HCT116 (cell line): ENCODE results near the gene SMG6. TPM values are rescaled to one million over a fixed set of nuclear protein-coding genes. Genes with fewer than 3 reads are reported as not detected.

ENCODE experiments used
- ATAC-seq: fragments of 200-7000 bp; cut with Tn5 transposase; 2 replicates; pipeline ENCODE4 v1.9.1; 2020; ENCODE audit warnings: mild to moderate bottlenecking, moderate library complexity
- BruUV-seq: library from RNA; stranded (reverse); fragments of 400-500 nt; replicated peaks from 2 replicates; lab custom pipeline; 2021; lab: Mats Ljungman, UMichigan
- CTCF ChIA-PET: fragments of 300-600 bp; sonication (Branson Sonifier 250); formaldehyde crosslinking; loops from one replicate; lab custom pipeline; 2021; ENCODE audit warnings: antibody characterized with exemption; lab: Charles Lee
- POLR2A ChIA-PET: fragments of 300-600, 350-600 bp; sonication (Branson Sonifier 250); formaldehyde crosslinking; loops from one replicate; lab custom pipeline; 2021; ENCODE audit warnings: antibody characterized with exemption; lab: Charles Lee
- RAD21 ChIA-PET, 2 experiments: fragments of 300-600 bp; sonication (Branson Sonifier 250); formaldehyde crosslinking; loops; one replicate each; lab custom pipeline; 2023; ENCODE audit warnings: low total read pairs in 2 of 2; ENCODE audit not compliant: uncharacterized antibody in 2 of 2, unreplicated experiment in 2 of 2, low non-redundant PET in 1 of 2; lab: Charles Lee
- DNase-seq: peaks from one replicate; pipeline ENCODE4 v3.0.0-alpha.2; 2010; ENCODE audit warnings: low read depth, low spot score
- H2AFZ ChIP-seq: fragments of 200-600 bp; shearing (Covaris generic), sonication (generic); 2 replicates; pipeline ENCODE4 v1.6.1; 2017; ENCODE audit warnings: low read depth, mixed run types, mixed read lengths, antibody characterized with exemption, low read length; ENCODE audit not compliant: poor library complexity, severe bottlenecking
- H3K27ac ChIP-seq: 2 replicates; pipeline ENCODE4 v1.5.1; 2012; ENCODE audit warnings: low read depth, low read length
- H3K27me3 ChIP-seq: fragments of 200-600 bp; sonication (generic); 2 replicates; pipeline ENCODE4 v1.6.1; 2016; ENCODE audit warnings: mixed run types, low read length, mixed read lengths; ENCODE audit not compliant: insufficient read depth
- H3K36me3 ChIP-seq, 2 experiments: fragments of 200-500 bp in 1 of 2; fragments of 200-600 bp in 1 of 2; sonication (Bioruptor generic) in 1 of 2; sonication (generic) in 1 of 2; 2 replicates each; pipeline versions ENCODE4 v1.5.1 to v1.6.1; 2014 to 2016; ENCODE audit warnings: low read length in 2 of 2, inconsistent platforms in 1 of 2, mixed read lengths in 1 of 2, mixed run types in 1 of 2; ENCODE audit not compliant: insufficient read depth in 2 of 2, control insufficient read depth in 1 of 2
- H3K4me1 ChIP-seq, 2 experiments: fragments of 200-600 bp in 1 of 2; sonication (generic) in 1 of 2; 2 replicates each; pipeline versions ENCODE4 v1.5.1 to v1.6.1; 2012 to 2017; ENCODE audit warnings: low read length in 2 of 2, inconsistent platforms in 1 of 2, mild to moderate bottlenecking in 1 of 2, mixed read lengths in 1 of 2, mixed run types in 1 of 2, moderate library complexity in 1 of 2; ENCODE audit not compliant: insufficient read depth in 2 of 2, control insufficient read depth in 1 of 2
- H3K4me2 ChIP-seq: fragments of 200-600 bp; sonication (generic); 2 replicates; pipeline ENCODE4 v1.6.1; 2017; ENCODE audit warnings: mixed run types, low read length, mixed read lengths
- H3K4me3 ChIP-seq, 2 experiments: fragments of 200-600 bp in 1 of 2; sonication (generic) in 1 of 2; replicated peaks in 1 of 2; 2 replicates each; pipeline ENCODE4 v1.5.1; 2011 to 2016; ENCODE audit warnings: low read length in 2 of 2, control low read depth in 1 of 2, low read depth in 1 of 2, mild to moderate bottlenecking in 1 of 2, mixed read lengths in 1 of 2, mixed run types in 1 of 2
- H3K79me2 ChIP-seq: fragments of 200-600 bp; sonication (generic); 2 replicates; pipeline ENCODE4 v1.6.1; 2017; ENCODE audit warnings: mild to moderate bottlenecking, mixed run types, low read length, moderate library complexity, mixed read lengths; ENCODE audit not compliant: insufficient read depth
- H3K9ac ChIP-seq: fragments of 200-600 bp; sonication (generic); 2 replicates; pipeline ENCODE4 v1.6.1; 2016; ENCODE audit warnings: low read length, mixed read lengths
- H3K9me2 ChIP-seq: fragments of 200-600 bp; sonication (generic), shearing (Covaris generic); 2 replicates; pipeline ENCODE4 v1.6.1; 2017; ENCODE audit warnings: mixed run types, mild to moderate bottlenecking, moderate library complexity; ENCODE audit not compliant: insufficient read depth
- H3K9me3 ChIP-seq, 2 experiments: fragments of 200-500 bp in 1 of 2; fragments of 200-600 bp in 1 of 2; sonication (Bioruptor generic) in 1 of 2; sonication (generic) in 1 of 2; 2 replicates each; pipeline ENCODE4 v1.6.1; 2014 to 2017; ENCODE audit warnings: low read length in 2 of 2, mixed read lengths in 2 of 2, inconsistent platforms in 1 of 2, low read depth in 1 of 2, mild to moderate bottlenecking in 1 of 2, mixed run types in 1 of 2, moderate library complexity in 1 of 2; ENCODE audit not compliant: control insufficient read depth in 1 of 2, insufficient read depth in 1 of 2
- H4K20me1 ChIP-seq: fragments of 200-600 bp; sonication (generic), shearing (Covaris generic); 2 replicates; pipeline ENCODE4 v1.6.1; 2017; ENCODE audit warnings: mixed run types, mild to moderate bottlenecking, moderate library complexity; ENCODE audit not compliant: insufficient read depth
- CBX3 ChIP-seq: IDR thresholded peaks from 2 replicates; pipeline ENCODE4 v1.6.1; 2012; ENCODE audit warnings: low read depth
- CEBPB ChIP-seq: IDR thresholded peaks from 2 replicates; pipeline ENCODE4 v1.6.1; 2012; ENCODE audit warnings: low read depth
- EZH2 ChIP-seq: fragments of 200-600 bp; sonication (generic); IDR thresholded peaks from 2 replicates; pipeline ENCODE4 v1.6.1; 2017; ENCODE audit warnings: antibody characterized with exemption, mixed run types
- JUND ChIP-seq: IDR thresholded peaks from 2 replicates; pipeline ENCODE4 v1.6.1; 2012
- ZNF274 ChIP-seq: fragments of 200-500 bp; sonication (Bioruptor generic); IDR thresholded peaks from 2 replicates; pipeline ENCODE4 v1.6.1; 2014; ENCODE audit warnings: mild to moderate bottlenecking, low read depth, low read length, inconsistent platforms
- intact Hi-C: fragments of 100-400 bp; cut with micrococcal nuclease; formaldehyde crosslinking; loops from 2 replicates; pipeline ENCODE4 v1.10.0; 2022
- total RNA-seq: library from RNA; stranded (reverse); gene quantifications from one replicate; pipeline ENCODE4 v1.2.1, GENCODE V29; 2021; ENCODE audit not compliant: unreplicated experiment
- TF ChIP-seq, protein P1 (sequence below): IDR thresholded peaks from 2 replicates; pipeline ENCODE4 v1.6.1; 2011; ENCODE audit warnings: mild to moderate bottlenecking, low read length, moderate library complexity; ENCODE audit not compliant: insufficient replicate concordance; ENCODE audit errors: extremely low read depth
- TF ChIP-seq, protein P2 (sequence below): IDR thresholded peaks from 2 replicates; pipeline ENCODE4 v1.6.1; 2012
- TF ChIP-seq, protein P3 (sequence below): IDR thresholded peaks from 2 replicates; pipeline ENCODE4 v1.6.1; 2012; ENCODE audit warnings: low read depth

The SMG6 gene
- total RNA-seq, 1 experiment from 2014 or later = 23.1 TPM

DNA sequence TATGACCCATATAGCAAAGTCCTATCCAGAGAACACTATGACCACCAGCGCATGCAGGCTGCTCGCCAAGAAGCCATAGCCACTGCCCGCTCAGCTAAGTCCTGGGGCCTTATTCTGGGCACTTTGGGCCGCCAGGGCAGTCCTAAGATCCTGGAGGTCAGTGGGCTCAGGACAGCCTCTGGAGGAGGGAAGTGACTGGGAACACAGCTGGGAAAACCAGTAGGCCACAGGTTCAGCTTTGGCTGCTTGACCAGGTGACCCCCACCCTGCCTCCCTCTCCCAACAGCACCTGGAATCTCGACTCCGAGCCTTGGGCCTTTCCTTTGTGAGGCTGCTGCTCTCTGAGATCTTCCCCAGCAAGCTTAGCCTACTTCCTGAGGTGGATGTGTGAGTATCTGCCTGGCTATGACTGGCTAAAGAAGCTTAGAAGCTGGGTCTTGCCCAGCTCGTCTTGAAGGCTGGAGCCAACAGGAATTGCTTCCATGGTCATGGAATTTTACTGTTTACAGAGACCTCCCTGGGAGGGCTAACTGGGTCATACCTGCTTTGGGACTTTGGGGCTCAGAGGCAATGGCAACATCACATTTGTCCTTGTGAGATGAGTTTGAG lies 263.3 kb downstream of the SMG6 start:
- Histone ChIP-seq H3K4me1 (peaks cover 17 to 36% of the 10 kb centered on the region in 2 experiments), H3K9me3 (no peaks in the 10 kb centered on the region), H4K20me1 (no peaks in the 10 kb centered on the region), H3K27ac (no peak overlapping the region), H3K4me3 (no peak overlapping the region), H3K9ac (no peak overlapping the region), H3K36me3 (peaks cover 0 to 3% of the 10 kb centered on the region in 2 experiments; a peak in 1 of 4 replicates), H3K27me3 (no peaks in the 10 kb centered on the region), H2AFZ (no peak overlapping the region), H3K9me2 (no peaks in the 10 kb centered on the region), H3K79me2 (peaks cover 20% of the 10 kb centered on the region; the same call in 1 of the 2 replicates), H3K4me2 (no peak overlapping the region)
- ChIA-PET POLR2A (no interaction called here), CTCF (interaction anchor here (1.0 kb wide), 1 partner anchor 132 kb away, joined by 3 read pairs; no protein-coding TSS in a partner anchor), RAD21 (interaction anchor here in 1 of 2 experiments (0.9 kb wide), 1 partner anchor 131 kb away, joined by 3 read pairs; no protein-coding TSS in a partner anchor)
- intact Hi-C loops = no loop called here
- no peak for TF ChIP-seq ZNF274
- no peak for TF ChIP-seq CEBPB
- ATAC-seq = no peak
- no peak for DNase-seq
- no TSS peak for BruUV-seq

DNA sequence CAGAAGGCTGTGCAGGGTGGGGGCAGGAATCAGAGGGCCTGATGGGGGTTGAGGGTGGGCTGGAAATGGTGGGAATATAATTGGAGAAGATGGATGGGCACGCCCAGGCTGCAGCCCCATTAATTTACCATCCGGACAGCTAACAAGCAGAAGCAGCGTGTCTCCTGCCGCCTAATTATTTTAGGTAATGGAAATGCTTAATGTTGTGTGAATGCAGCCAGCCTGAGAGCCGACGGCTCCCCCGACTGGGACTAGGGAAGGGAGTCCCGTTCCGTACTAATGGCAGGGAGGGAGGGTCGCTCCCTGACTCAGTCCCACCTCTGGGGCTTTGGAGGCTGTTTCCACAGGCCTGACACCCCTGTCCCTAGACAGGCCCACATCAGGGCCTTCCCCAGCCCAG lies 266.4 kb downstream of the SMG6 start:
- ChIA-PET RAD21 (no interaction called here), POLR2A (interaction anchor here (1.5 kb wide), 1 partner anchor 13 kb away, joined by 3 read pairs; the partner anchor contains the start of gene RTN4RL1), CTCF (no interaction called here)
- no peak overlapping the region for H3K9ac ChIP-seq
- peaks cover under 1% of the 10 kb centered on the region; the same call in 1 of the 2 replicates for H3K79me2 ChIP-seq
- H3K27me3 ChIP-seq = no peaks in the 10 kb centered on the region
- H3K9me3 ChIP-seq = no peaks in the 10 kb centered on the region
- H3K27ac ChIP-seq = no peak overlapping the region
- H3K4me3 ChIP-seq = no peak overlapping the region
- H3K4me1 ChIP-seq = peaks cover 5 to 8% of the 10 kb centered on the region in 2 experiments
- DNase-seq (no peak), ATAC-seq (no peak)
- H2AFZ ChIP-seq = no peak overlapping the region
- H3K36me3 ChIP-seq = no peaks in the 10 kb centered on the region; a peak in 1 of 4 replicates
- TF ChIP-seq, protein P1, sequence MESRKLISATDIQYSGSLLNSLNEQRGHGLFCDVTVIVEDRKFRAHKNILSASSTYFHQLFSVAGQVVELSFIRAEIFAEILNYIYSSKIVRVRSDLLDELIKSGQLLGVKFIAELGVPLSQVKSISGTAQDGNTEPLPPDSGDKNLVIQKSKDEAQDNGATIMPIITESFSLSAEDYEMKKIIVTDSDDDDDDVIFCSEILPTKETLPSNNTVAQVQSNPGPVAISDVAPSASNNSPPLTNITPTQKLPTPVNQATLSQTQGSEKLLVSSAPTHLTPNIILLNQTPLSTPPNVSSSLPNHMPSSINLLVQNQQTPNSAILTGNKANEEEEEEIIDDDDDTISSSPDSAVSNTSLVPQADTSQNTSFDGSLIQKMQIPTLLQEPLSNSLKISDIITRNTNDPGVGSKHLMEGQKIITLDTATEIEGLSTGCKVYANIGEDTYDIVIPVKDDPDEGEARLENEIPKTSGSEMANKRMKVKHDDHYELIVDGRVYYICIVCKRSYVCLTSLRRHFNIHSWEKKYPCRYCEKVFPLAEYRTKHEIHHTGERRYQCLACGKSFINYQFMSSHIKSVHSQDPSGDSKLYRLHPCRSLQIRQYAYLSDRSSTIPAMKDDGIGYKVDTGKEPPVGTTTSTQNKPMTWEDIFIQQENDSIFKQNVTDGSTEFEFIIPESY = no peak
- TF ChIP-seq, protein P2, sequence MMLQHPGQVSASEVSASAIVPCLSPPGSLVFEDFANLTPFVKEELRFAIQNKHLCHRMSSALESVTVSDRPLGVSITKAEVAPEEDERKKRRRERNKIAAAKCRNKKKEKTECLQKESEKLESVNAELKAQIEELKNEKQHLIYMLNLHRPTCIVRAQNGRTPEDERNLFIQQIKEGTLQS = no peak
- no peak for TF ChIP-seq ZNF274
- TF ChIP-seq CBX3 = no peak
- no peak for TF ChIP-seq JUND
- no peak for TF ChIP-seq EZH2
- no peak for TF ChIP-seq CEBPB
- TF ChIP-seq, protein P3, sequence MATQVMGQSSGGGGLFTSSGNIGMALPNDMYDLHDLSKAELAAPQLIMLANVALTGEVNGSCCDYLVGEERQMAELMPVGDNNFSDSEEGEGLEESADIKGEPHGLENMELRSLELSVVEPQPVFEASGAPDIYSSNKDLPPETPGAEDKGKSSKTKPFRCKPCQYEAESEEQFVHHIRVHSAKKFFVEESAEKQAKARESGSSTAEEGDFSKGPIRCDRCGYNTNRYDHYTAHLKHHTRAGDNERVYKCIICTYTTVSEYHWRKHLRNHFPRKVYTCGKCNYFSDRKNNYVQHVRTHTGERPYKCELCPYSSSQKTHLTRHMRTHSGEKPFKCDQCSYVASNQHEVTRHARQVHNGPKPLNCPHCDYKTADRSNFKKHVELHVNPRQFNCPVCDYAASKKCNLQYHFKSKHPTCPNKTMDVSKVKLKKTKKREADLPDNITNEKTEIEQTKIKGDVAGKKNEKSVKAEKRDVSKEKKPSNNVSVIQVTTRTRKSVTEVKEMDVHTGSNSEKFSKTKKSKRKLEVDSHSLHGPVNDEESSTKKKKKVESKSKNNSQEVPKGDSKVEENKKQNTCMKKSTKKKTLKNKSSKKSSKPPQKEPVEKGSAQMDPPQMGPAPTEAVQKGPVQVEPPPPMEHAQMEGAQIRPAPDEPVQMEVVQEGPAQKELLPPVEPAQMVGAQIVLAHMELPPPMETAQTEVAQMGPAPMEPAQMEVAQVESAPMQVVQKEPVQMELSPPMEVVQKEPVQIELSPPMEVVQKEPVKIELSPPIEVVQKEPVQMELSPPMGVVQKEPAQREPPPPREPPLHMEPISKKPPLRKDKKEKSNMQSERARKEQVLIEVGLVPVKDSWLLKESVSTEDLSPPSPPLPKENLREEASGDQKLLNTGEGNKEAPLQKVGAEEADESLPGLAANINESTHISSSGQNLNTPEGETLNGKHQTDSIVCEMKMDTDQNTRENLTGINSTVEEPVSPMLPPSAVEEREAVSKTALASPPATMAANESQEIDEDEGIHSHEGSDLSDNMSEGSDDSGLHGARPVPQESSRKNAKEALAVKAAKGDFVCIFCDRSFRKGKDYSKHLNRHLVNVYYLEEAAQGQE = no peak
- intact Hi-C loops = no loop called here
- no peak overlapping the region for H3K4me2 ChIP-seq
- no TSS peak for BruUV-seq
- H4K20me1 ChIP-seq = no peaks in the 10 kb centered on the region
- H3K9me2 ChIP-seq = no peaks in the 10 kb centered on the region
